GM12872 (cell line): Measurements from ENCODE around the gene PDGFB.

Experiments
- TF ChIP-seq, protein P1 (sequence below): IDR thresholded peaks from 3 replicates; pipeline ENCODE4 v1.5.1; 2011; ENCODE audit warnings: low read depth, mild to moderate bottlenecking, low read length, moderate library complexity; ENCODE audit not compliant: insufficient read depth

PDGFB gene

DNA sequence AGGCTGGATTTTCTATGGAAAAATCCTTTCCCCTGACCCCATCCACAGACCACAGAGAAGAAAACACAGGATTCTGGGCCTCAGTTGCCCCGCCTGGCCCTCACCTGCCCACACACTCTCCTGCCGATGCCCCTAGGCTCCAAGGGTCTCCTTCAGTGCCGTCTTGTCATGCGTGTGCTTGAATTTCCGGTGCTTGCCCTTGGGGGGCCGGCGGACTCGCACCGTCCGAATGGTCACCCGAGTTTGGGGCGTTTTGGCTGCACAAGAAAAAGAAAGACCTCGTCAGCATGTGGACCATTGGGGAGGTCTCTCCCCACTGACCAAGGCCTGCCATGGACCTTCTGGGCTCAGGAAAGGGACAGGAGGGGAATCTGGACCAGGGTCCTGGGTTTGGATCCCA lies 19.2 kb downstream of the PDGFB start:
- TF ChIP-seq, protein P1, sequence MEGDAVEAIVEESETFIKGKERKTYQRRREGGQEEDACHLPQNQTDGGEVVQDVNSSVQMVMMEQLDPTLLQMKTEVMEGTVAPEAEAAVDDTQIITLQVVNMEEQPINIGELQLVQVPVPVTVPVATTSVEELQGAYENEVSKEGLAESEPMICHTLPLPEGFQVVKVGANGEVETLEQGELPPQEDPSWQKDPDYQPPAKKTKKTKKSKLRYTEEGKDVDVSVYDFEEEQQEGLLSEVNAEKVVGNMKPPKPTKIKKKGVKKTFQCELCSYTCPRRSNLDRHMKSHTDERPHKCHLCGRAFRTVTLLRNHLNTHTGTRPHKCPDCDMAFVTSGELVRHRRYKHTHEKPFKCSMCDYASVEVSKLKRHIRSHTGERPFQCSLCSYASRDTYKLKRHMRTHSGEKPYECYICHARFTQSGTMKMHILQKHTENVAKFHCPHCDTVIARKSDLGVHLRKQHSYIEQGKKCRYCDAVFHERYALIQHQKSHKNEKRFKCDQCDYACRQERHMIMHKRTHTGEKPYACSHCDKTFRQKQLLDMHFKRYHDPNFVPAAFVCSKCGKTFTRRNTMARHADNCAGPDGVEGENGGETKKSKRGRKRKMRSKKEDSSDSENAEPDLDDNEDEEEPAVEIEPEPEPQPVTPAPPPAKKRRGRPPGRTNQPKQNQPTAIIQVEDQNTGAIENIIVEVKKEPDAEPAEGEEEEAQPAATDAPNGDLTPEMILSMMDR: no peak

DNA sequence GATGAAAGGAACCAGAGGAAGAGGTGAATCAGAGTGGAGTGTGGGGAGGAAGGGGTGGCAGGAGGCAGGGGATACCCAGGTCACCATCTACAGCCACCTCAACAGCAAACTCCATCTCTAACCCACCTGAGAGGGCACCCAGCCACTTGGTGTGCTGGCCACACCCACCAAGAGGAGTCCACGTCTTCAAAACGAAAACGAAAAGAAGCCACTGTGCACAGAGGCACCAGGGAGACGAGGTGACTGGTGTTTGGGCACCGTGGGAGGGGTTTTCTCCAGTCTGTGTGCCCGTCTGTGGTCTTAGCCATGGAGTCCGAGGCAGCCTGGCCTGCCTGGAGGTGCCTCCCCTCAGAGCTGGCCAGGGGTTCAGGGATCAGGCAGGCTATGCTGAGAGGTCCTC lies 20.2 kb downstream of the PDGFB start:
- TF ChIP-seq, protein P1: no peak

DNA sequence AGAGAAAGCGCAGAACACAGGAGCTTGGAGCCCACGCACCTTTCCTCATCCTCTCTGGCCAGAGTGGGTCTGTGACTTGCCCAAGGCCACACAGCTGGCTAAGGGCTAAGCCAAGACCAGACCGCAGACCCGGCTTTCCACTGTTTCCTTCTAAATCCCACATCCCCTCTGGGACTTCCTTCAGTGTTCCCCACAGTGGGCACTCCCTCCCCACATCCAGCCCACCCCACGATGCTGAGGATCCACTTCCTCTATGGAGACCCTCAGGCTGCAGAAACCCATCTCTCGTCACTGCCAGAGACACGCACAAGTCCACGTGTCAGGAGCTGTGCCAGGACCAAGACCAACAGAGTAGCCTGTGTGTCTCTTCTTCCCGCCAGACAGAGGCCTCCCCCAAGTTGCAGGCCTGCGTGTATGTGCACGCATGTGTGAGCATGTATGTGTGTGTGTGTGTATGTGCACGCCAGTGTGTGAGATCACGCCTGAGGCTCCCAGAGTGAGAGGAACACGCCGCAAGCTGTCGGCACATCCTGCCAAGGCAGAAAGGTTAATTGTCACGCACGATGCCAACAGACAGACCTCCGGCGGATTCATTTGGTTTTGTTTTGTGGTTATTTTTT lies 21.6 kb downstream of the PDGFB start:
- TF ChIP-seq, protein P1: no peak

DNA sequence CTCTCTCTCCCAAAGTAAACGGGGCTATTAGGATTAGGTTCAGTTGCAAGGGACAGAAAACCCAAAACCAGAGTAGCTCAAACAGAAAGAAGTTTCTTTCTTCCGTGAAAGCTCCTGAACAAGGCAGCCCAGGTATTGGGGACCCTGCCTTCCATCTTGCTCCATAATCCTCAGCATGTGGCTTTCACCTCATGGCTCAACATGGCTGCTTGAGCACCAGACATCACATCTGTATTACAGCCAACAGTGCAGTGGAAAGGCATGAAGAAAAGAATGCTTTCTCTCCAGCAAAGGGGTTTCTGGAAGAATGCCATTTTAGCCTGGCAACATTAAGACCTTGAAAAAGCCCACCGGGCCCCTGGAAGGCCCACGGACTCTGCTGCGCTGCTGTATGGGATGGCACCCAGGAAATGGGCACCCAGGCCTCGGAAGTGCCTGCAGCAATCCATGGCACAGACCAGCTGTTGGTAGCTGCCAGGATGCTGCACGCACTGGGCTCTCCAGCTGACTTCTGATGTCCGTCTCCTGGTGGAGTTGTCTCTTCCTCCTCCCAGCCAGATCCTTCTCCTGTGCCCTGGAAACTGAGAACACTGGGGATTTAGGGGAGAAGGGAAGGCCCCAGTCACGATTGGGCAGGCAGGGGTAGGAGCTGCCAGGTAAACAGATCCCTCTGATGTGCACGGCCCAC lies 22.6 kb downstream of the PDGFB start:
- TF ChIP-seq, protein P1: no peak

DNA sequence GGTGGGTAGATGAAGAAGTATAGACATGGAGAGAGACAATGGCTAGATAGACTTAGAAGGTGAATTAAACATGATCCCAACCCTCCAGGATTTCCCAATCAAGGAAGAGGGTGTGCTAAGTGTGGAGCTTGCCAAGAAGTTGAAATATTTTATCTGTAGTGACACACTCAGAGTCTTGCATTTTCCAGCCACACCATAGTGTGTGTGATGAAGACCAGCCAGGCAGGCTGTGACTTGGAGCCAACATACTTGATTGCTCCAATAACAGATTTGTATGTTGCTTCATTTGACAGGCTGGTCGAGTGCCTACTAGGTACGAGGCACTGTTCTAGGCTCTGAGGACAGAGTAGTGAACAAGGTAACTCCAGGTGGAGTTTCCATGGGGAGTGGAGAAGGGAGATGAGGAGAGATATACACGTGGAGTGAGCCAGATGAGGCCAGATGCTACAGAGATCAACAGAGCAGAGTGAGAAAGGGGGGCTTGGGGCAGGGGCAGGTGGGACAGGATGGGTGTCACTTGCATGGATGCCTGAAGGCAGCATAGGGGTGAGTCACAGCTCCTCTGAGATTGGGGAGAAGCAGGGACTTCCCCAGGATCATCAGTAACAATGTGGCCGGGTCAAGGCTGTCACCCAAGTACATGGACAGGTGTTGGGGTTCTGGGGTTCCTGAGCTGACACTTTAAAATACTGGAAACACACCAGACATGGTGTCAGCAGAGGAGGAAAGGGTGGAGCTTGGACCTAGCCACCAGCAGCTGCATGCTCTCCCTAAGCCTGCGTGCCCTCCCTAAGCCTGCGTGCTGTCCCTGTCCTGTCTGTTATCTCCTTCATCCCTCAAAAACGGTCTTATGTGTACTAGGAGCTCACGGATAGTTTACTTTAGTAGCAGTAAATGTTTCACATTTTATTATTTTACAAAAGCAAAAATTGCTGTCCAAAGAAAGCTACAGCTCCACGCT lies 23.6 kb downstream of the PDGFB start:
- TF ChIP-seq, protein P1: no peak

DNA sequence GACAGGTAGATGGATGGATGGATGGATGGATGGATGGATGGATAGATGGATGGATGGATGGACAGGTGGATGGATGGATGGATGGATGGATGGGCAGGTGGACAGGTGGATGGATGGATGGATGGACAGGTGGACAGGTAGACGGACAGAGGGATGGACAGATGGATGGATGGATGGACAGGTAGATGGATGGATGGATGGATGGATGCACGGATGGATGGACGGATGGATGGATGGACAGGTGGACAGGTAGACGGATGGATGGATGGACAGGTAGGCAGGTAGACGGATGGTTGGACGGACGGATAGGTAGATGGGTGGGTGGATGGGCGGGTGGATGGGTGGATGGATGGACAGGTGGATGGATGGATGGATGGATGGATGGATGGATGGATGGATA lies 24.3 kb downstream of the PDGFB start:
- TF ChIP-seq, protein P1: no peak
